Osteocyte (in vitro differentiated cells): Measurements from ENCODE around the gene SGCD. TPM values are rescaled to one million over a fixed set of nuclear protein-coding genes. Genes with fewer than 3 reads are reported as not detected.
A peak's percentile ranks its signal among the peaks of the same experiment; 100 is the strongest.

Experiments
- DNase-seq: peaks from one replicate; pipeline ENCODE4 v3.0.0; 2021; ENCODE audit warnings: mixed read lengths; ENCODE audit not compliant: unreplicated experiment; ENCODE audit errors: extremely low spot score
- H3K27ac Mint-ChIP-seq: one replicate; pipeline ENCODE4 v1.8.0; 2021; ENCODE audit warnings: mild to moderate bottlenecking, mixed read lengths; ENCODE audit not compliant: unreplicated experiment
- H3K27me3 Mint-ChIP-seq: one replicate; pipeline ENCODE4 v1.8.0; 2021; ENCODE audit warnings: mixed read lengths; ENCODE audit not compliant: unreplicated experiment
- H3K36me3 Mint-ChIP-seq: one replicate; pipeline ENCODE4 v1.8.0; 2021; ENCODE audit warnings: mixed read lengths; ENCODE audit not compliant: unreplicated experiment
- H3K4me1 Mint-ChIP-seq: one replicate; pipeline ENCODE4 v1.8.0; 2021; ENCODE audit warnings: mixed read lengths; ENCODE audit not compliant: unreplicated experiment
- H3K4me3 Mint-ChIP-seq: one replicate; pipeline ENCODE4 v1.8.0; 2021; ENCODE audit warnings: mild to moderate bottlenecking, moderate library complexity, mixed read lengths; ENCODE audit not compliant: unreplicated experiment
- H3K9me3 Mint-ChIP-seq: one replicate; pipeline ENCODE4 v1.8.0; 2021; ENCODE audit warnings: mixed read lengths; ENCODE audit not compliant: unreplicated experiment
- CTCF ChIP-seq: fragments of 200-600 bp; sonication (generic); IDR thresholded peaks from 2 replicates; pipeline ENCODE4 v1.5.0; 2021; ENCODE audit warnings: antibody characterized with exemption, mild to moderate bottlenecking, moderate library complexity
- total RNA-seq: library from RNA; stranded (reverse); gene quantifications from 2 replicates; pipeline ENCODE4 v1.2.1, GENCODE V29; 2021

The SGCD gene
- total RNA-seq, 1 donor from 2014 or later, result 13.1 TPM

- Mint-ChIP-seq H3K27me3 (no peaks in the 10 kb centered on the region), H3K27ac (peak overlapping the region; percentile 90), H3K36me3 (no peaks in the 10 kb centered on the region), H3K4me1 (peaks cover 64% of the 10 kb centered on the region), H3K9me3 (peaks cover 4% of the 10 kb centered on the region), H3K4me3 (peak overlapping the region; percentile 0)
- DNase-seq, result no peak
- peak; percentile 18 for TF ChIP-seq CTCF
Measured at GRCh38 chr5:156475182-156476157, 148.5 kb downstream of the SGCD start.

DNA sequence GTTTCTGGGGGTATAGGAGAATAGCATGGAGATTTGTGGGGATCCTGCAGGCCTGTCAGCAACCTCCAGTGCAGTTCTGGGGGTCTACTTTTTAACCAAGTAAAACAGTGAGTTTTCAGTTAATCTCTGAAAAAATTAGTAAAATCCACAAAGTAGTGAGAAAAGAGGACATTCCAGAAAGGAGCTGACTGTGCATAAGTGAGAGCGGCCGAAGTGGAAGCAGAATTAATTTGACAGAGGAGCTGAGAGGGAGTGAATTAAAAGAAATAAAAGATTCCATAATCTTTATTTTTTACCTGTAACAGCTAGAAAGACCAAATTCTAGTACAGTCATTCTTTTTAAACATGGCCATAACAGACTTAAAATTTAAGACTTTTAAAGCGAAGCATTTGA lies 149.2 kb downstream of the SGCD start:
- no peak for TF ChIP-seq CTCF
- DNase-seq, result no peak
- Mint-ChIP-seq H3K4me3 (no peak overlapping the region), H3K27me3 (no peaks in the 10 kb centered on the region), H3K27ac (peak overlapping the region; percentile 90), H3K9me3 (peaks cover 11% of the 10 kb centered on the region), H3K4me1 (peaks cover 67% of the 10 kb centered on the region), H3K36me3 (no peaks in the 10 kb centered on the region)

- peaks cover 11% of the 10 kb centered on the region for H3K9me3 Mint-ChIP-seq
- H3K36me3 Mint-ChIP-seq, result no peaks in the 10 kb centered on the region
- H3K4me3 Mint-ChIP-seq, result no peak overlapping the region
- H3K27me3 Mint-ChIP-seq, result no peaks in the 10 kb centered on the region
- TF ChIP-seq CTCF, result no peak
- peak overlapping the region; percentile 90 for H3K27ac Mint-ChIP-seq
- H3K4me1 Mint-ChIP-seq, result peaks cover 72% of the 10 kb centered on the region
- DNase-seq, result no peak
Measured at GRCh38 chr5:156476678-156477077, 149.7 kb downstream of the SGCD start.

DNA sequence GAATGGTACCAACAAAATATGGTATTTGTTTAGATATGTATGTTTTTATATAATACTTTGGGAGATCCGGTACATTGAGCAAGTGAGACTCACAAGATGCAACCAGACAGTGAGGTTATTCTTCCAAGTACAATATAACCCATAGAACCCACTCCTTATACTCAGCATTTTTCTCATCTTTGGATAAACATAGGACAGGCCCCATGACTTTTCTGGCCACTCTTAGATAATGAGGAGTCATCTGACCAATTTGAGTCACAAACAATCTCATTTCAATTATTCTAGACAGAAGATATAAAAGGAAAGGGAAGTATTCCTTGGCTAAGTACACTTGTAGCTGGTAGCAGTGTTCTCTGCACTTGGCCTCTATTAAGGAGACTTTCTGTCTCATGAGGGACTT lies 150.2 kb downstream of the SGCD start:
- no peak for TF ChIP-seq CTCF
- peaks cover 11% of the 10 kb centered on the region for H3K9me3 Mint-ChIP-seq
- H3K36me3 Mint-ChIP-seq, result no peaks in the 10 kb centered on the region
- no peak overlapping the region for H3K4me3 Mint-ChIP-seq
- no peak for DNase-seq
- no peaks in the 10 kb centered on the region for H3K27me3 Mint-ChIP-seq
- H3K4me1 Mint-ChIP-seq, result peaks cover 73% of the 10 kb centered on the region
- no peak overlapping the region for H3K27ac Mint-ChIP-seq

DNA sequence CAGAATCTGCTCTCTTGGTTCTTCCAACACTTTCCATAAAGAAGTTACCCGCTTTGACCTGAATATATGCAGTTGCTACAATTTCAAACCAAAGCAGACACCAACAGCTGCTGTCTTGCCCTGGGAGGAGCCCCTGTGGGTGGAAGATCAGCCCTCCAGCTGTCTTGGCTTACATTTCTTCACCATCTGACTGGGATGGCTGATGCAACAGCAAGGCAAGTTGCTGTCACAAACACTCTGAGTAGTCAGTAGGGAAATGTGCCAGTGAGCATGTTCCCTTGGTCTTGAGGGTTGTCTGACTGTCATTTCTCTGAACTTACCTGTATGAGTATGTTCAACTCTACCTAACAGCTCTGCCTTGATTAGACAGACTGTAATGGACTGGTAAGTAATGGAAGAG lies 152.9 kb downstream of the SGCD start:
- H3K36me3 Mint-ChIP-seq, result no peaks in the 10 kb centered on the region
- peak overlapping the region; percentile 81 for H3K27ac Mint-ChIP-seq

More for the DNA sequence above, 152.9 kb downstream of the SGCD start:
- H3K9me3 Mint-ChIP-seq, result peaks cover 11% of the 10 kb centered on the region
- H3K4me1 Mint-ChIP-seq, result peaks cover 53% of the 10 kb centered on the region
- H3K4me3 Mint-ChIP-seq, result no peak overlapping the region
- DNase-seq, result no peak
- no peak for TF ChIP-seq CTCF
- no peaks in the 10 kb centered on the region for H3K27me3 Mint-ChIP-seq
